ENCODE results near the gene AIFM3. TPM values are rescaled to one million over a fixed set of nuclear protein-coding genes. Genes with fewer than 3 reads are reported as not detected.
"Not testable (repeated sequence)": the region's sequence is repeated elsewhere in the genome, so short reads cannot be mapped to it uniquely, and the experiment has no call there.

Gene AIFM3
- total and polyA plus RNA-seq, 7 donors, result 0.25 to 0.77 (median 0.53) TPM

DNA sequence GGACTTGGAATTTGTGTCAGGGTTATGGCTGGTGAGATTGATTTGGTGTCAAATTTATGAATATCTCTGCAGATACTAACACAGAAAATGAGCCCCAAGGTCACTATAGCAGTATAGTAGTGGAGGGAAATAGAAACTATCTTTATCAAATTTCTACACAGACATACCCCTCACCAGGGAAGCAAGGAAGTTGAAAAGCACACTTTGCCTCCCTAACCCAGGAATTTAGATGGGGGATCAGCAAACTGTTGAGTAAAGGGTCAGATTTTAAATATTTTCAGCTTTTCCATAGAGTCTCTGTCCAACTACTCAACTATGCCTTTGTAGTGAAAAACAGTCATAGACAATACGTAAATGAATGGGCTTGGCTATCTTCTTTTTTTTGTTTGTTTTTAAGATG is 37.1 kb upstream of the AIFM3 start:
- no peak overlapping the region for H3K4me3 ChIP-seq
- peaks cover 11% of the 10 kb centered on the region for H3K4me1 ChIP-seq
- TF ChIP-seq, protein P1, sequence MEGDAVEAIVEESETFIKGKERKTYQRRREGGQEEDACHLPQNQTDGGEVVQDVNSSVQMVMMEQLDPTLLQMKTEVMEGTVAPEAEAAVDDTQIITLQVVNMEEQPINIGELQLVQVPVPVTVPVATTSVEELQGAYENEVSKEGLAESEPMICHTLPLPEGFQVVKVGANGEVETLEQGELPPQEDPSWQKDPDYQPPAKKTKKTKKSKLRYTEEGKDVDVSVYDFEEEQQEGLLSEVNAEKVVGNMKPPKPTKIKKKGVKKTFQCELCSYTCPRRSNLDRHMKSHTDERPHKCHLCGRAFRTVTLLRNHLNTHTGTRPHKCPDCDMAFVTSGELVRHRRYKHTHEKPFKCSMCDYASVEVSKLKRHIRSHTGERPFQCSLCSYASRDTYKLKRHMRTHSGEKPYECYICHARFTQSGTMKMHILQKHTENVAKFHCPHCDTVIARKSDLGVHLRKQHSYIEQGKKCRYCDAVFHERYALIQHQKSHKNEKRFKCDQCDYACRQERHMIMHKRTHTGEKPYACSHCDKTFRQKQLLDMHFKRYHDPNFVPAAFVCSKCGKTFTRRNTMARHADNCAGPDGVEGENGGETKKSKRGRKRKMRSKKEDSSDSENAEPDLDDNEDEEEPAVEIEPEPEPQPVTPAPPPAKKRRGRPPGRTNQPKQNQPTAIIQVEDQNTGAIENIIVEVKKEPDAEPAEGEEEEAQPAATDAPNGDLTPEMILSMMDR (IDR thresholded peaks at IDR 0.05), result no peak
- WGBS, 3 donors, result 98 to 100% (median 100%) methylated on average over 1 of the region's 1 CpG
- intact Hi-C loops (cut with DNase I), result no loop called here
- peaks cover 2 to 14% of the 10 kb centered on the region in 2 donors for H3K36me3 ChIP-seq (ENCODE audit: insufficient read depth in 1 of 2, low read depth in 1 of 2)
- no peak for DNase-seq
- no peaks in the 10 kb centered on the region for H3K27me3 ChIP-seq (ENCODE audit: insufficient read depth in 3 of 3, low read length in 2 of 3)
- no peaks in the 10 kb centered on the region for H3K9me3 ChIP-seq
- H3K27ac ChIP-seq, result no peak overlapping the region
- no peak for ATAC-seq

DNA sequence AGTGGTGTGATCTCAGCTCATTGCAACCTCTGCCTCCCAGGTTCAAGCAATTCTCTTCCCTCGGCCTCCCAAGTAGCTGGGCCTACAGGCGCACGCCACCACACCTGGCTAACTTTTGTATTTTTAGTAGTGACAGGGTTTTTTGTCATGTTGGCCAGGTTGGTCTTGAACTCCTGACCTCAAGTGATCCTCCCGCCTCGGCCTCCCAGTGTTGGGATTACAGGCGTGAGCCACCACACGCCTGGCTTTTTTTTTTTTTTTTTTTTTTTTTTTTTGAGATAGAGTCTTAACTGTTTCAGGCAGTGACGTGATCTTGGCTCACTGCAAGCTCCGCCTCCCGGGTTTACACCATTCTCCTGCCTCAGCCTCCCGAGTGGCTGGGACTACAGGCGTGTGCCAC is 36.6 kb upstream of the AIFM3 start:
- peaks cover 11% of the 10 kb centered on the region for H3K4me1 ChIP-seq
- H3K9me3 ChIP-seq; H3K27ac ChIP-seq; DNase-seq; H3K4me3 ChIP-seq; intact Hi-C loops (cut with DNase I); H3K27me3 ChIP-seq (ENCODE audit: insufficient read depth in 3 of 3, low read length in 2 of 3); ATAC-seq: not testable (repeated sequence)
- H3K36me3 ChIP-seq (ENCODE audit: insufficient read depth in 1 of 2, low read depth in 1 of 2), result peaks cover 2 to 18% of the 10 kb centered on the region in 2 donors
- WGBS, 3 donors, result 97 to 98% (median 97%) methylated on average over 12 of the region's 12 CpGs

- intact Hi-C loops (cut with DNase I), result no loop called here
- Histone ChIP-seq H3K27ac (no peak overlapping the region), H3K36me3 (ENCODE audit: insufficient read depth in 1 of 2, low read depth in 1 of 2) (peaks cover 0 to 24% of the 10 kb centered on the region in 2 donors), H3K27me3 (ENCODE audit: insufficient read depth in 3 of 3, low read length in 2 of 3) (no peaks in the 10 kb centered on the region), H3K9me3 (no peaks in the 10 kb centered on the region), H3K4me3 (no peak overlapping the region), H3K4me1 (peaks cover 6% of the 10 kb centered on the region)
- ATAC-seq (no peak), DNase-seq (no peak)
- TF ChIP-seq, protein P1 (IDR thresholded peaks at IDR 0.05), result no peak
- 88 to 92% (median 90%) methylated on average over 4 of the region's 4 CpGs for WGBS, 3 donors
Observed at GRCh38 chr22:20931126-20931654, 35.9 kb upstream of the AIFM3 start.

DNA sequence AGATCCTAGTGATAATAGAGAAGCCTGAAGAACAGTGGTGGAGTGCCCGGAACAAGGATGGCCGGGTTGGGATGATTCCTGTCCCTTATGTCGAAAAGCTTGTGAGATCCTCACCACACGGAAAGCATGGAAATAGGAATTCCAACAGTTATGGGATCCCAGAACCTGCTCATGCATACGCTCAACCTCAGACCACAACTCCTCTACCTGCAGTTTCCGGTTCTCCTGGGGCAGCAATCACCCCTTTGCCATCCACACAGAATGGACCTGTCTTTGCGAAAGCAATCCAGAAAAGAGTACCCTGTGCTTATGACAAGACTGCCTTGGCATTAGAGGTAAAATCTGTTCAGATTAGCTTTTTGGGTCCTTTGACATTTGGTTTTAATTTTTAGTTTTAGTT is 33.1 kb upstream of the AIFM3 start:
- no peak overlapping the region for H3K4me3 ChIP-seq
- no peak for DNase-seq
- intact Hi-C loops (cut with DNase I), result no loop called here
- H3K27ac ChIP-seq, result no peak overlapping the region
- WGBS, 3 donors, result 92 to 94% (median 94%) methylated on average over 7 of the region's 7 CpGs
- peaks cover 0 to 30% of the 10 kb centered on the region in 2 donors for H3K36me3 ChIP-seq (ENCODE audit: insufficient read depth in 1 of 2, low read depth in 1 of 2)
- no peaks in the 10 kb centered on the region for H3K27me3 ChIP-seq (ENCODE audit: insufficient read depth in 3 of 3, low read length in 2 of 3)
- no peak for ATAC-seq
- H3K4me1 ChIP-seq, result peaks cover 22% of the 10 kb centered on the region
- no peaks in the 10 kb centered on the region for H3K9me3 ChIP-seq
- TF ChIP-seq, protein P1 (IDR thresholded peaks at IDR 0.05), result no peak

- not testable (repeated sequence) for DNase-seq; ATAC-seq; H3K27ac ChIP-seq; H3K4me3 ChIP-seq; H3K27me3 ChIP-seq (ENCODE audit: insufficient read depth in 3 of 3, low read length in 2 of 3); H3K9me3 ChIP-seq
- peaks cover 29% of the 10 kb centered on the region for H3K4me1 ChIP-seq
- peaks cover 0 to 30% of the 10 kb centered on the region in 2 donors for H3K36me3 ChIP-seq (ENCODE audit: insufficient read depth in 1 of 2, low read depth in 1 of 2)
- WGBS, 3 donors, result 76 to 88% (median 79%) methylated on average over 9 of the region's 9 CpGs
- intact Hi-C loops (cut with DNase I), result loop anchor here in 1 of 2 donors (5.0 kb wide), 1 partner anchor 52 kb away; no protein-coding TSS in a partner anchor
Observed at GRCh38 chr22:20935049-20935448, 32.0 kb upstream of the AIFM3 start.

DNA sequence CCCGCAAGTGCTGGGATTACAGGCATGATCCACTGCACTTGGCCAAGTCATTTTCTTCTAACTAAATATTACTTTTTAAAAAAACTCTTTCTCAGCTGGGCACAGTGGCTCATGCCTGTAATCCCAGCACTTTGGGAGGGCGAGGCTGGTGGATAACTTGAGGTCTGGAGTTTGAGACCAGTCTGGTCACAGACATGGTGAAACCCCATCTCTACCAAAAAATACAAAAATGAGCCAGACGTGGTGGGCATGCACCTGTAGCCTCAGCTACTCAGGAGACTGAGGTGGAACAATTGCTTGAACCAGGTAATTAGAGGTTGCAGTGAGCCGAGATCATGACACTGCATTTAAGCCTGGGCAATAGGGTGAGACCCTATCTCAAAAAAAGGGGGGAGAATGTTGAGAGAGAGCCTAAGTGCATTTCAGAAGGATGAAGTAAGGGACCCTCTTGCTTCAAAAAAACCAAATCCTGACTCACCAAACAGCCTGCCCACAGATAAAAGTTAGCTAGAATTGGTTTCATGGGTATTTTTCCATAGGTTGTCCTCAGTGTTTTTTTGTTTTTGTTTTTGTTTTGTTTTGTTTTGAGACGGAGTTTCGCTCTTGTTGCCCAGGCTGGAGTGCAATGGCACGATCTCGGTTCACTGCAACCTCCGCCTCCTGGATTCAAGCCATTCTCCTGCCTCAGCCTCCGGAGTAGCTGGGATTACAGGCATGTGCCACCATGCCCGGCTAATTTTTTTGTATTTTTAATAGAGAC is 31.1 kb upstream of the AIFM3 start:
- intact Hi-C loops (cut with DNase I), result loop anchor here in 1 of 2 donors (5.0 kb wide), 1 partner anchor 51 kb away; no protein-coding TSS in a partner anchor
- H3K4me3 ChIP-seq; DNase-seq; H3K9me3 ChIP-seq; H3K27ac ChIP-seq; H3K27me3 ChIP-seq (ENCODE audit: insufficient read depth in 3 of 3, low read length in 2 of 3); ATAC-seq: not testable (repeated sequence)
- WGBS, 3 donors, result 62 to 73% (median 65%) methylated on average over 11 of the region's 11 CpGs
- Histone ChIP-seq H3K36me3 (ENCODE audit: insufficient read depth in 1 of 2, low read depth in 1 of 2) (peaks cover 0 to 30% of the 10 kb centered on the region in 2 donors), H3K4me1 (peaks cover 35% of the 10 kb centered on the region)

Data from psoas muscle (tissue), 8 donors.